ENCODE results near the gene CRELD1. TPM values are rescaled to one million over a fixed set of nuclear protein-coding genes. Genes with fewer than 3 reads are reported as not detected.
"Not testable (repeated sequence)": the region's sequence is repeated elsewhere in the genome, so short reads cannot be mapped to it uniquely, and the experiment has no call there.

The CRELD1 gene
- total and polyA plus RNA-seq, 11 donors = 45.9 to 77.8 (median 61.8) TPM

DNA sequence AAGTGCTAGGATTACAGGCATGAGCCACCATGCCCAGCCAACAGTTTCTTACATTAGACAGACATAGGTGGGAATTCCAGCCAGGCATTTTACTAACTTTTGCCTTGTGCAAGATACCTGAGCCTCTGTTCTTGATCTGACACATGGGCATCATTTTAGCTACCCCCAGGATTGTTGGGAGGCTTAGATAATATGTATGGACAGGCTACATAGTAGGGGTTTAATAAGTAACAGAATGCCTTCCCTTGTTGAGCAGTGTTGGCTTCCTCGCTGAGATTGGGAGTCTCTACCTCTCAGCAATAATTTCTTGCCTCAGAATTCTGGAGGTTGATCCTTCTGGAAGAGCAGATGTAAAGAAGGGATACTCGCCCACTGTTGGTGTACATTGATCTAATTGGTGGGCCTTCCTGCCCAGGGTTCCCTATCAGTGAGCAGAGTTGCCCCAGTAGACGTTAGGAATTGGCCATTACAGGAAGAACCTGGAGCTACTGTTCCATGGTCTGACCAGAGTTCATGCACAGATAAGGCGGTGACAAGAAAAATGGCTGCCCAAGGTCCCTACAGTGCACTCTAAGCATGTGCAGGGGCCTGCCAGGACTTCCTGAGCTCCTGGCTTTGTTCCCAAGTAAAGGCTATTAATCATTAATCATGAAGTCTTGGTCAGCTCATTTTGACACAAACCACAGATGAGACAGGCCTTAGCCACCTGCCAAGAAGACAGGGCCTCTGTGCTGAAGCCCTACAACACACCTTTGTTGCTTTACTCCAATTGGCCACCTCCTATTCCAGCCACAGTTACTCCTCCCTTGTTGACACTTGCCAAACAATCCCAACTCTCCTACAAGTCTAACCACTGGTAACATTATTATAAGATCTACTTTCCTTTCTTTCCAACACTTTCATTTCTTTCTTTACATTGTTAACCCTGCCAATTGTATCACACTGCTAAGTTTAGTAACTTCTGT, 35.9 kb upstream of the CRELD1 start:
- intact Hi-C loops (cut with DNase I) = no loop called here
- no peaks in the 10 kb centered on the region for H3K9me3 ChIP-seq
- DNase-seq (no peak), ATAC-seq (peak in 2 of 4 donors; percentile 22 to 26)
- 47 to 67% (median 61%) methylated on average over 4 of the region's 4 CpGs for WGBS, 4 donors
- H3K36me3 ChIP-seq = peaks cover 0 to 19% (median 13%) of the 10 kb centered on the region in 9 donors
- TF ChIP-seq CTCF (IDR thresholded peaks at IDR 0.05) (no peak), POLR2A (IDR thresholded peaks at IDR 0.05) (no peak)
- peaks cover 0 to 27% (median 0%) of the 10 kb centered on the region in 12 donors for H3K4me1 ChIP-seq
- no peaks in the 10 kb centered on the region for H3K27me3 ChIP-seq
- H3K27ac ChIP-seq = peak overlapping the region in 1 of 12 donors; percentile 26
- H3K4me3 ChIP-seq = no peak overlapping the region

DNA sequence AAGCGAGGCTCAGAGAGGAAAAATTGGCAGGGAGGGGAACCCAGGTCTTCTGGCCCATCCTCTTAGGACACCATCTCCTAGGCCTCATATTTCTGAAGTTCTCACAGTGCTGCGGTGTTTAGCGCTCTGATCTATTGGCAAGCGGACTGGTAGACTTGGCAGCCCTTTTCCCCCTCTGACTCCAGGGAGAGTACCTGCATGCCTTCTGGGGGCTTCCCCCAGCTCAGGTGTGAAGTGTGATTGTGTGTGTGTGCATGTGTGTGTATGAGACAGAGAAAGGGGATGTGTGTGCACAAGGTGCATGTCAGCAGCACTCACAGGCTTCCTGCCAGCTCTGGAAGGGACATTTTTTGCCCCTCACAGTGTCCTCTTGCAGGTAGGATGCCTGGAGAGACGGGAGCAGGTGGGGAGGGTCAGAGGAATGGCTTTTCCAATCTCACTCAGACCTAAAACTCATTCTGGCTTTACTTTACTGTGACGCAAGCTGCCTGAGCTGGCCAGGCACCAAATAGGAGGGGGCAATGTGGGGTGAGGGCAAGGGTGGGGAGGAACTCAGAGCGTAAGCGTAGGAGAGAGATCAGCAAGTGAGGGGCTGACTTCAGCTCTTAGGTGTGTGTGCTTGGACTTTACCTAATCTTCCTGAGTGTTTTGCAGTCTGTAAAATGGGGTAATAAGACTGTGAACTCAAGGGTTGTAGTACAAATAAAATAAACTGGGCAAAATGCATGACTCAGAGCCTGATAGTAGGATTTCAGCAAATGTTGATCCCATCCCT, 35.0 kb upstream of the CRELD1 start:
- no peaks in the 10 kb centered on the region for H3K27me3 ChIP-seq
- peaks cover 0 to 29% (median 7%) of the 10 kb centered on the region in 12 donors for H3K4me1 ChIP-seq
- DNase-seq (no peak), ATAC-seq (peak in 1 of 4 donors; percentile 23)
- intact Hi-C loops (cut with DNase I) = no loop called here
- no peak for TF ChIP-seq POLR2A (IDR thresholded peaks at IDR 0.05)
- no peak for TF ChIP-seq CTCF (IDR thresholded peaks at IDR 0.05)
- H3K36me3 ChIP-seq = peaks cover 0 to 10% (median 4%) of the 10 kb centered on the region in 9 donors
- no peak overlapping the region for H3K4me3 ChIP-seq
- 83 to 90% (median 85%) methylated on average over 8 of the region's 8 CpGs for WGBS, 4 donors
- H3K27ac ChIP-seq = no peak overlapping the region
- H3K9me3 ChIP-seq = no peaks in the 10 kb centered on the region

- Histone ChIP-seq H3K9me3 (no peaks in the 10 kb centered on the region), H3K36me3 (peaks cover 0 to 4% (median 0%) of the 10 kb centered on the region in 9 donors), H3K4me1 (peaks cover 0 to 23% (median 7%) of the 10 kb centered on the region in 12 donors), H3K4me3 (no peak overlapping the region), H3K27me3 (no peaks in the 10 kb centered on the region), H3K27ac (no peak overlapping the region)
- intact Hi-C loops (cut with DNase I) = no loop called here
- 63 to 72% (median 70%) methylated on average over 3 of the region's 3 CpGs for WGBS, 4 donors
- TF ChIP-seq POLR2A (IDR thresholded peaks at IDR 0.05) (no peak), CTCF (IDR thresholded peaks at IDR 0.05) (no peak)
- no peak for DNase-seq
- no peak for ATAC-seq
These were observed 34.3 kb upstream of the CRELD1 start for GRCh38 chr3:9899289-9899791.

- peaks cover 0 to 23% (median 7%) of the 10 kb centered on the region in 12 donors for H3K4me1 ChIP-seq
- H3K9me3 ChIP-seq; H3K4me3 ChIP-seq; DNase-seq; H3K27me3 ChIP-seq; H3K27ac ChIP-seq; intact Hi-C loops (cut with DNase I); H3K36me3 ChIP-seq; ATAC-seq: not testable (repeated sequence)
- 96 to 100% (median 96%) methylated on average over 6 of the region's 6 CpGs for WGBS, 4 donors
These were observed 32.6 kb upstream of the CRELD1 start for GRCh38 chr3:9900965-9901415.
